ENCODE results near the gene SSBP1. TPM values are rescaled to one million over a fixed set of nuclear protein-coding genes. Genes with fewer than 3 reads are reported as not detected.
"Not testable (repeated sequence)": the region's sequence is repeated elsewhere in the genome, so short reads cannot be mapped to it uniquely, and the experiment has no call there.

Gene SSBP1
- polyA plus RNA-seq (ENCODE audit: insufficient read depth in 1 of 5, insufficient read length in 5 of 5, low replicate concordance in 1 of 5): 100 to 1,000 TPM; 115 to 148 (median 119) TPM
- long read RNA-seq, donor 1, transcript SSBP1-201 (7 exons, 687 nt): major isoform, 108 of 184 reads
- long read RNA-seq, donor 1, transcript SSBP1-212 (6 exons, 1,434 nt): minor isoform, 11 of 184 reads
- long read RNA-seq, donor 1, transcript SSBP1-214 (7 exons, 636 nt): minor isoform, 20 of 184 reads
- long read RNA-seq, donor 1, partial matches to known transcripts: 35 of 184 reads
- long read RNA-seq, donor 1, other reads (novel, unspliced or antisense): 0 of 184 reads
- long read RNA-seq, donor 2, transcript SSBP1-214 (7 exons, 636 nt): minor isoform, 11 of 82 reads
- long read RNA-seq, donor 2, transcript SSBP1-201 (7 exons, 687 nt): major isoform, 57 of 82 reads
- long read RNA-seq, donor 2, partial matches to known transcripts: 7 of 82 reads
- long read RNA-seq, donor 2, other reads (novel, unspliced or antisense): 0 of 82 reads
- long read RNA-seq, donor 3, transcript SSBP1-201 (7 exons, 687 nt): major isoform, 71 of 124 reads
- long read RNA-seq, donor 3, transcript SSBP1-214 (7 exons, 636 nt): minor isoform, 12 of 124 reads
- long read RNA-seq, donor 3, transcript SSBP1-212 (6 exons, 1,434 nt): minor isoform, 7 of 124 reads
- long read RNA-seq, donor 3, partial matches to known transcripts: 24 of 124 reads
- long read RNA-seq, donor 3, other reads (novel, unspliced or antisense): 0 of 124 reads
- long read RNA-seq, donor 4, transcript SSBP1-212 (6 exons, 1,434 nt): minor isoform, 5 of 69 reads
- long read RNA-seq, donor 4, transcript SSBP1-214 (7 exons, 636 nt): minor isoform, 10 of 69 reads
- long read RNA-seq, donor 4, transcript SSBP1-201 (7 exons, 687 nt): major isoform, 43 of 69 reads
- long read RNA-seq, donor 4, partial matches to known transcripts: 9 of 69 reads
- long read RNA-seq, donor 4, other reads (novel, unspliced or antisense): 0 of 69 reads
- long read RNA-seq, donor 5, transcript SSBP1-212 (6 exons, 1,434 nt): minor isoform, 14 of 187 reads
- long read RNA-seq, donor 5, transcript SSBP1-214 (7 exons, 636 nt): minor isoform, 23 of 187 reads
- long read RNA-seq, donor 5, transcript SSBP1-201 (7 exons, 687 nt): major isoform, 111 of 187 reads
- long read RNA-seq, donor 5, partial matches to known transcripts: 33 of 187 reads
- long read RNA-seq, donor 5, other reads (novel, unspliced or antisense): 0 of 187 reads
- long read RNA-seq, donor 6, transcript SSBP1-201 (7 exons, 687 nt): major isoform, 100 of 136 reads
- long read RNA-seq, donor 6, transcript SSBP1-214 (7 exons, 636 nt): minor isoform, 12 of 136 reads
- long read RNA-seq, donor 6, partial matches to known transcripts: 18 of 136 reads
- long read RNA-seq, donor 6, other reads (novel, unspliced or antisense): 0 of 136 reads
- long read RNA-seq, donor 7, transcript SSBP1-201 (7 exons, 687 nt): major isoform, 53 of 73 reads
- long read RNA-seq, donor 7, transcript SSBP1-214 (7 exons, 636 nt): minor isoform, 12 of 73 reads
- long read RNA-seq, donor 7, partial matches to known transcripts: 0 of 73 reads
- long read RNA-seq, donor 7, other reads (novel, unspliced or antisense): 0 of 73 reads
- long read RNA-seq, donor 8, transcript SSBP1-214 (7 exons, 636 nt): minor isoform, 8 of 57 reads
- long read RNA-seq, donor 8, transcript SSBP1-201 (7 exons, 687 nt): major isoform, 39 of 57 reads
- long read RNA-seq, donor 8, partial matches to known transcripts: 5 of 57 reads
- long read RNA-seq, donor 8, other reads (novel, unspliced or antisense): 0 of 57 reads

GRCh38 chr7:141737836-141738591 is at the start of gene SSBP1:
Gene SSBP1 (plus strand): TSS chr7:141738358. CDS start chr7:141739167, 809 bp downstream.
- DNase-seq: peak; percentile 92 to 96

GRCh38 chr7:141689072-141689825 is 48.9 kb upstream of the SSBP1 start:
- not testable (repeated sequence) for DNase-seq

- DNase-seq: no peak
Measured at GRCh38 chr7:141691540-141691939, 46.6 kb upstream of the SSBP1 start.

- DNase-seq: no peak
Measured at GRCh38 chr7:141691961-141692360, 46.2 kb upstream of the SSBP1 start.

GRCh38 chr7:141693082-141693481 is 45.1 kb upstream of the SSBP1 start:
- no peak for DNase-seq

GRCh38 chr7:141695803-141696289 is 42.3 kb upstream of the SSBP1 start:
- no peak for DNase-seq

GRCh38 chr7:141696348-141696747 is 41.8 kb upstream of the SSBP1 start:
- DNase-seq: no peak

- DNase-seq: no peak
Measured at GRCh38 chr7:141697211-141697871, 40.8 kb upstream of the SSBP1 start.

GRCh38 chr7:141698247-141699015 is 39.7 kb upstream of the SSBP1 start:
- DNase-seq: no peak

- DNase-seq: no peak
Measured at GRCh38 chr7:141699860-141700259, 38.3 kb upstream of the SSBP1 start.

GRCh38 chr7:141700296-141700847 is 37.8 kb upstream of the SSBP1 start:
- DNase-seq: no peak

- no peak for DNase-seq
Measured at GRCh38 chr7:141700848-141701371, 37.2 kb upstream of the SSBP1 start.

GRCh38 chr7:141701489-141702046 is 36.6 kb upstream of the SSBP1 start:
- peak in 1 of 2 donors; percentile 46 for DNase-seq

- DNase-seq: peak; percentile 23 to 49
Measured at GRCh38 chr7:141702047-141702567, 36.1 kb upstream of the SSBP1 start, which contains the start of gene DENND11. Gene DENND11 (minus strand): TSS chr7:141702166. CDS start chr7:141702153, 13 bp downstream.

GRCh38 chr7:141702892-141703291 is 35.3 kb upstream of the SSBP1 start:
- DNase-seq: no peak

- DNase-seq: no peak
Measured at GRCh38 chr7:141704112-141704511, 34.0 kb upstream of the SSBP1 start.
